Testis (tissue), 3 donors: ENCODE results near the gene SLC24A3. TPM values are rescaled to one million over a fixed set of nuclear protein-coding genes. Genes with fewer than 3 reads are reported as not detected.

Experiments used
- DNase-seq: peaks from one replicate; pipeline ENCODE4 v3.0.0-alpha.2; 2019
- H3K27ac ChIP-seq, 2 donors: fragments of 200-600 bp; sonication (generic); one replicate each; pipeline ENCODE4 v1.5.1; 2019
- H3K27me3 ChIP-seq: fragments of 200-600 bp; sonication (generic); one replicate; pipeline ENCODE4 v1.5.1; 2019
- H3K36me3 ChIP-seq: fragments of 200-600 bp; sonication (generic); one replicate; pipeline ENCODE4 v1.5.1; 2017; ENCODE audit warnings: low read depth; ENCODE audit errors: missing control alignments
- H3K4me1 ChIP-seq: fragments of 200-600 bp; sonication (generic); one replicate; pipeline ENCODE4 v1.5.1; 2019
- H3K4me3 ChIP-seq, 2 donors: fragments of 200-600 bp; sonication (generic); one replicate each; pipeline ENCODE4 v1.5.1; 2017 to 2019
- H3K9me3 ChIP-seq: fragments of 200-600 bp; sonication (generic); one replicate; pipeline ENCODE4 v1.5.1; 2017
- CTCF ChIP-seq, 3 experiments: fragments of 450-650 bp in 2 of 3; fragments of 200-600 bp in 1 of 3; sonication (generic) in 1 of 3; IDR thresholded peaks; one replicate each; pipeline ENCODE4 v1.5.1; 2016 to 2019; ENCODE audit warnings: antibody characterized with exemption in 3 of 3, mild to moderate bottlenecking in 2 of 3, moderate library complexity in 1 of 3
- POLR2A ChIP-seq: fragments of 450-650 bp; IDR thresholded peaks from one replicate; pipeline ENCODE4 v1.6.1; 2017; ENCODE audit warnings: antibody characterized with exemption, mild to moderate bottlenecking, moderate library complexity
- WGBS, 2 donors: methylation state at CpG; one replicate each; pipeline ENCODE4 v1.1.5; 2018; 5-methylcytosine and 5-hydroxymethylcytosine counted together
- intact Hi-C: fragments of 100-400 bp; cut with DNase I; formaldehyde crosslinking; loops from one replicate; pipeline ENCODE4 v1.15.1; 2023; ENCODE audit warnings: low total_unique reads
- polyA plus RNA-seq: library from polyadenylated mRNA; stranded (reverse); fragments of 350-450 nt; fragmentation: Illumina TruSeq; extraction: RNeasy Lipid Tissue Mini Kit (QIAGEN cat#74804); gene quantifications from one replicate; pipeline ENCODE4 v1.2.3, GENCODE V29; 2014; ENCODE audit warnings: low read depth, low replicate concordance; ENCODE audit not compliant: insufficient read depth
- total RNA-seq, 2 donors: library from RNA; depleted of rRNA; stranded (reverse); fragments of >200 nt; gene quantifications; one replicate each; pipeline ENCODE4 v1.2.3, GENCODE V29; 2016

SLC24A3 gene
- total and polyA plus RNA-seq, 3 donors from 2014 or later, result 2.4 to 4.5 (median 3.8) TPM

GRCh38 chr20:19600042-19600441 is 387.6 kb downstream of the SLC24A3 start:
- no peak overlapping the region for H3K27ac ChIP-seq
- TF ChIP-seq POLR2A (no peak), CTCF (IDR thresholded peaks at IDR 0.05) (no peak)
- intact Hi-C loops, result no loop called here
- 59 to 75% methylated on average over 7 of the region's 7 CpGs for WGBS, 2 donors
- H3K4me1 ChIP-seq, result no peaks in the 10 kb centered on the region
- H3K27me3 ChIP-seq, result no peaks in the 10 kb centered on the region
- H3K4me3 ChIP-seq, result no peak overlapping the region
- no peak for DNase-seq
- H3K36me3 ChIP-seq, result no peaks in the 10 kb centered on the region
- no peaks in the 10 kb centered on the region for H3K9me3 ChIP-seq

- Histone ChIP-seq H3K36me3 (no peaks in the 10 kb centered on the region), H3K9me3 (no peaks in the 10 kb centered on the region), H3K27ac (no peak overlapping the region), H3K27me3 (no peaks in the 10 kb centered on the region), H3K4me3 (no peak overlapping the region), H3K4me1 (no peaks in the 10 kb centered on the region)
- no peak for DNase-seq
- TF ChIP-seq CTCF (IDR thresholded peaks at IDR 0.05) (no peak), POLR2A (no peak)
- intact Hi-C loops, result no loop called here
- WGBS, 2 donors, result 85 to 94% methylated on average over 8 to 9 of the region's 9 CpGs
Measured at GRCh38 chr20:19601126-19601810, 388.8 kb downstream of the SLC24A3 start.

- no peak for DNase-seq
- Histone ChIP-seq H3K4me1 (no peaks in the 10 kb centered on the region), H3K4me3 (no peak overlapping the region), H3K27ac (no peak overlapping the region), H3K9me3 (no peaks in the 10 kb centered on the region), H3K27me3 (no peaks in the 10 kb centered on the region), H3K36me3 (no peaks in the 10 kb centered on the region)
- WGBS, 2 donors, result 79 to 83% methylated on average over 6 to 9 of the region's 9 CpGs
- TF ChIP-seq POLR2A, result no peak
- TF ChIP-seq CTCF (IDR thresholded peaks at IDR 0.05), result no peak
- intact Hi-C loops, result no loop called here
Measured at GRCh38 chr20:19602675-19603375, 390.4 kb downstream of the SLC24A3 start.

GRCh38 chr20:19603376-19603750 is 390.9 kb downstream of the SLC24A3 start:
- 59 to 65% methylated on average over 6 of the region's 6 CpGs for WGBS, 2 donors
- TF ChIP-seq CTCF (IDR thresholded peaks at IDR 0.05) (no peak), POLR2A (no peak)
- no peaks in the 10 kb centered on the region for H3K4me1 ChIP-seq
- no peaks in the 10 kb centered on the region for H3K36me3 ChIP-seq
- H3K9me3 ChIP-seq, result no peaks in the 10 kb centered on the region
- no peak for DNase-seq
- H3K4me3 ChIP-seq, result no peak overlapping the region
- intact Hi-C loops, result no loop called here
- H3K27ac ChIP-seq, result no peak overlapping the region
- H3K27me3 ChIP-seq, result no peaks in the 10 kb centered on the region
